ENCODE data around the gene MAD1L1. TPM values are rescaled to one million over a fixed set of nuclear protein-coding genes. Genes with fewer than 3 reads are reported as not detected.

MAD1L1 gene
- total and polyA plus RNA-seq, 2 donors (not counting 3 experiments of a cell fraction or from before 2014, with no cell fraction given), result 34.1 to 42.3 TPM

DNA sequence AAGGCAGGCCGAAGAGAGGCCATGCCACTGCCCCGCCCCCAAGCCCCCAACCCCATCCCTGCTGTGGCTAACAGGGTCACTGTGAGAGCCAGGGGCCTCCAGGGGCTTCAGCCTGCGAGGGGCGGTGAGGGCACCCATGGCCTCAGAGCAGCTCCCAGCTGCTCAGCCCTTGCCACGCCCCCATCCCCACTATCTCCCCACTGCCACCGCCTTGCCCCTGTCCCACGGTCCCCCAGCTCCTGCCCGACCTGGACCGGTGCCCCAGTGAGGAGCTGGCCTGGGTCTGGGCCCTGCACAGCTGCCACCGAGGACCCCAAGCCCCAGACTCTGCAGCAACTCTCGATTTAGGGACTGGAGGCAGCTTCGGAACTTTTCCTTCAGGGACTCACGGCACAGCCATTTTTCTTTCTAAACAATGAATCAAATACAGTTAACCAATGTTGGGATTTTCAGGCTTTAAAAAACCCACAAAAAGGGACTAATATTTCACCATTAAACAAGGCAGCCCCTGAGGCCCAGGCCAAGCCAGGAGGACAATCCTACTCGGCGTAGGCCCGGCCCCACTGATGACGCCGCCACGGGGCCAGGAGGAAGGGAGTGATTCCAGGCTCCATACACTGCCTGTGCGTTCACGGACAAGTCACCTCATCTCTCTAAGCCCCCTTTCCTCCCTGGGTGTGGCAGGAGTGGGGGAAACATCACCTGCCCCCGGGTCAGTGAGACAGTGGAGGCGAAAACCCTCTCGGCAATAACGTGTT lies 325.6 kb downstream of the MAD1L1 start:
- DNase-seq (ENCODE audit: low read depth, low spot score) (no peak), FAIRE-seq (no peak)
- Histone ChIP-seq H3K27me3 (ENCODE audit: control insufficient read depth in 2 of 2, insufficient read depth in 2 of 2, low read length in 2 of 2) (no peaks in the 10 kb centered on the region), H3K27ac (ENCODE audit: insufficient read depth, low read depth, low read length) (no peak overlapping the region), H3K9ac (replicated peaks; ENCODE audit: extremely low read depth, insufficient read depth, low read length) (no peak overlapping the region), H3K4me3 (replicated peaks in 1 of 3; ENCODE audit: insufficient read depth in 1 of 3, low read depth in 1 of 3, low read length in 3 of 3) (no peak overlapping the region), H3K4me2 (ENCODE audit: insufficient read depth, low read length) (no peak overlapping the region), H3K9me3 (replicated peaks; ENCODE audit: control insufficient read depth, insufficient read depth, low read length) (no peaks in the 10 kb centered on the region), H3K79me2 (ENCODE audit: control insufficient read depth, insufficient read depth, low read length) (no peaks in the 10 kb centered on the region), H3K36me3 (ENCODE audit: control insufficient read depth in 2 of 2, extremely low read depth in 1 of 2, insufficient read depth in 2 of 2, low read length in 2 of 2) (no peaks in the 10 kb centered on the region), H3K4me1 (ENCODE audit: control insufficient read depth, extremely low read depth, insufficient read depth, low read length) (no peaks in the 10 kb centered on the region), H3K9me1 (replicated peaks; ENCODE audit: control insufficient read depth, extremely low read depth, insufficient read depth, low read length) (no peaks in the 10 kb centered on the region), H2AFZ (ENCODE audit: low read depth, low read length) (no peak overlapping the region), H4K20me1 (replicated peaks; ENCODE audit: control insufficient read depth, extremely low read depth, insufficient read depth, low read length) (no peaks in the 10 kb centered on the region)
- intact Hi-C loops (cut with micrococcal nuclease), result no loop called here
- ChIA-PET POLR2A (no interaction called here), CTCF (no interaction called here)
- dilution Hi-C loops (cut with MboI; ENCODE audit: extremely low pct_ligation_motif_present, low sequenced_read_pairs), result no loop called here
- no TSS peak for BruUV-seq (replicated peaks)
- TF ChIP-seq MYC (IDR thresholded peaks at IDR 0.05; ENCODE audit: low read depth, low read length) (no peak), FOS (IDR thresholded peaks at IDR 0.05; ENCODE audit: borderline replicate concordance, insufficient read depth, low read length) (no peak), POLR2AphosphoS5 (IDR thresholded peaks at IDR 0.05; ENCODE audit: insufficient read depth, low read depth, low read length) (no peak), GATA2 (IDR thresholded peaks at IDR 0.05; ENCODE audit: insufficient read depth, insufficient read length, low read depth, low read length) (no peak), EZH2 (IDR thresholded peaks at IDR 0.05; ENCODE audit: borderline replicate concordance, low read depth, low read length, severe bottlenecking) (no peak), JUN (IDR thresholded peaks at IDR 0.05; ENCODE audit: borderline replicate concordance, insufficient read depth, insufficient read length, low read depth) (no peak), POLR2A (IDR thresholded peaks at IDR 0.05; ENCODE audit: low read depth, low read length) (no peak)
- TF ChIP-seq, protein P1, sequence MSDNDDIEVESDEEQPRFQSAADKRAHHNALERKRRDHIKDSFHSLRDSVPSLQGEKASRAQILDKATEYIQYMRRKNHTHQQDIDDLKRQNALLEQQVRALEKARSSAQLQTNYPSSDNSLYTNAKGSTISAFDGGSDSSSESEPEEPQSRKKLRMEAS (IDR thresholded peaks at IDR 0.05; ENCODE audit: insufficient read depth, insufficient read length), result no peak
- TF ChIP-seq, protein P2, sequence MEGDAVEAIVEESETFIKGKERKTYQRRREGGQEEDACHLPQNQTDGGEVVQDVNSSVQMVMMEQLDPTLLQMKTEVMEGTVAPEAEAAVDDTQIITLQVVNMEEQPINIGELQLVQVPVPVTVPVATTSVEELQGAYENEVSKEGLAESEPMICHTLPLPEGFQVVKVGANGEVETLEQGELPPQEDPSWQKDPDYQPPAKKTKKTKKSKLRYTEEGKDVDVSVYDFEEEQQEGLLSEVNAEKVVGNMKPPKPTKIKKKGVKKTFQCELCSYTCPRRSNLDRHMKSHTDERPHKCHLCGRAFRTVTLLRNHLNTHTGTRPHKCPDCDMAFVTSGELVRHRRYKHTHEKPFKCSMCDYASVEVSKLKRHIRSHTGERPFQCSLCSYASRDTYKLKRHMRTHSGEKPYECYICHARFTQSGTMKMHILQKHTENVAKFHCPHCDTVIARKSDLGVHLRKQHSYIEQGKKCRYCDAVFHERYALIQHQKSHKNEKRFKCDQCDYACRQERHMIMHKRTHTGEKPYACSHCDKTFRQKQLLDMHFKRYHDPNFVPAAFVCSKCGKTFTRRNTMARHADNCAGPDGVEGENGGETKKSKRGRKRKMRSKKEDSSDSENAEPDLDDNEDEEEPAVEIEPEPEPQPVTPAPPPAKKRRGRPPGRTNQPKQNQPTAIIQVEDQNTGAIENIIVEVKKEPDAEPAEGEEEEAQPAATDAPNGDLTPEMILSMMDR (IDR thresholded peaks at IDR 0.05; ENCODE audit: extremely low read depth in 1 of 2, insufficient read depth in 1 of 2, low read depth in 1 of 2, low read length in 2 of 2), result no peak
